GM18498 (cell line): ENCODE data around the gene LATS2.
"Not testable (repeated sequence)": the region's sequence is repeated elsewhere in the genome, so short reads cannot be mapped to it uniquely, and the experiment has no call there.

ENCODE experiments used
- ATAC-seq: cut with Tn5 transposase; IDR thresholded peaks from one replicate; pipeline ENCODE4 v1.9.1; 2021; ENCODE audit warnings: mild to moderate bottlenecking, moderate library complexity; ENCODE audit not compliant: unreplicated experiment

LATS2 gene

DNA sequence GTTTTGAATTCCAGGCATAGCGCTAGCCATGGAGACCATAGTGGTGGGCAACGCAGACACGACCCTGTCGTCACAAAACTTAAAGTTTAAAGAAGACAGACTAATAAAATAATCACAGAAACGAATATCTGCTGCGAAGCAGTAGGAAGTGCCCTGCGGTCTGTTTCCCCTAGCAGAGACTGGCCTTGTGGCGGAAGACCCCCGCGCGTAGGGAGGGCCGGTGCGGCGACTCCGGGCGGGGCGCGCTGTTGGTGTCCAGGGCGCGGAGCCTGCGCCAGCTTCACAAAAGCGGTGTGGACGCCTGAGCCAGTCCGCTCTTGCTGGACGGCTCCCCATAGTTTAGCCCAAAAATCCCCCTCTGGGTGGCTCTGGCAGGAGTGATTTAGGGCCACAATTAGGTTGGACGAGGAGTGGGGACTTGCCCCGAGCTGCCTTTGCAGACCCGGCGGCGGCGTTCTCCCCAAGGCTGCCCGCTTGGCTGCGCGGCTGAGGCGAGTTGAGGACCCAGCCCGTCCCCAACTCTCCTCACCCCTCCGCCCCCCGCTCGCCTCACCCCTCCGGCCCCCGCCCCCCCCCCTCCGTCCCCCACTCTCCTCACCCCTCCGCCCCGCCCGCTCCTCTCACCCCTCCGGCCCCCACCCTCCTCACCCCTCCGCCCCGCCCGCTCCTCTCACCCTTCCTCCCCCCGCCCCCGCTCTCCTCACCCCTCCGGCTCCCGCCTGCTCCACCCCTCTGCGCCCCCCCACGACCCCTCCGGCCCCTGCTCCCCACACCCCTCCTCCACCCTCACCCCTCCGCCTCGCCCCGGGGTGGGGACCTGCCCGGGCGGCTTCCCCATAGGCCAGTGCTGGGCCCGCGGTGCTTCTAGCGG lies 14.2 kb upstream of the LATS2 start:
- peak; percentile 52 for ATAC-seq

DNA sequence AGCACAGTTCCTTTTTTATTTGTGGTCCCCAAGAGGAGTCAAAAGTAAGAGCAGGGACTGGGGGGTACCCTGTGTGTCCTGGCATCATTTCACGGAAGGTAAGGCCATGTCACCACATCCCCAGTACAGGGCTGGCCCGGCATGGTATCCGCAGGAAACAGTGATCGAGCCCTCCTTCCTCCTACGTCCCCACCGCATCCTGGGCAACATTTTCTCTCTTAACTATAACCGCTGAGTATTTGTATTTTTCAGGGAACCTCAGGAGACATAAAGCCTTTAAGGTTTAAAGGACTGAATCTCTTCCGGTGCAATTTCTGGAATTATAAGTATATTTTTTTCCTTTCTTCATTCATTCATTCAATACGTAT lies 13.6 kb upstream of the LATS2 start:
- ATAC-seq = no peak

DNA sequence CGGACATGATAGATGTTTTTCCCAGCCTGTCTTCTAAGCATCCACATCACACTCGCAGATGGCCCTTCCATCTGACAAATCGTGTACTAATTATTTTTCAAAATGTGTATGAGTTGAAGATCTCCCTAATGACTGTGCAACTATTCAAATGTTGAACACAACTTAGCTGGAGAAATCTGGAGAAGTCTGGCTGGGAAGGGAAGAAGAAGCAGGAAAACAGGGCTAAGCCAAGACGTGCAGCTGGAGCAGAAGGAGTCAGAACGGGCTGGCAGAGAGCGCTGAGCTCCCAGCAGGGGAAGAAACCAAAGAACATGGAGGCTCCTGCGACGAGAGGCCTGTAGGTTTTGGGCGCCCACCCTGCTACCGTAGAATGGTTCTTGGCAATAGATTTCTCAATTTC lies 13.2 kb upstream of the LATS2 start:
- ATAC-seq = no peak

DNA sequence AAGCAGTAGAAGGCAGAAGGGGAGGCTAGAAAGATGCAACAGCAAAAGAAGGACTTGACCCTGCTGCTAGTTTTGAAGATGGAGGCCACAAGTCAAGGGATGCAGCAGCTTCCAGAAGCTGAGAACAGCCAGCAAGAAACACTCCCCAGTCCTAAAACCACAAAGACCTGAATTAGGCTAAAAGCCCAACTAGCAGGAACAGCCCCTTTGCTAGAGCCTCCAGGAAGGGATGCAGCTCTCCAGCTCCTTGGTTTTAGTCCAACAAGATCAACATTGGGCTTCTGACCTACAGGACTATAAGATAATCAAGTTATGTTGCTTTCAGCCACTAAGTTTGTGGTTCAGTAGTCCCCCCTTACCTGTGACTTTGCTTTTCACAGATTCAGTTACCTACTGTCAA lies 10.5 kb upstream of the LATS2 start:
- ATAC-seq = no peak

- no peak for ATAC-seq
Observed at GRCh38 chr13:21071015-21071414, 9.6 kb upstream of the LATS2 start.

- no peak for ATAC-seq
Observed at GRCh38 chr13:21069561-21070004, 8.2 kb upstream of the LATS2 start.

DNA sequence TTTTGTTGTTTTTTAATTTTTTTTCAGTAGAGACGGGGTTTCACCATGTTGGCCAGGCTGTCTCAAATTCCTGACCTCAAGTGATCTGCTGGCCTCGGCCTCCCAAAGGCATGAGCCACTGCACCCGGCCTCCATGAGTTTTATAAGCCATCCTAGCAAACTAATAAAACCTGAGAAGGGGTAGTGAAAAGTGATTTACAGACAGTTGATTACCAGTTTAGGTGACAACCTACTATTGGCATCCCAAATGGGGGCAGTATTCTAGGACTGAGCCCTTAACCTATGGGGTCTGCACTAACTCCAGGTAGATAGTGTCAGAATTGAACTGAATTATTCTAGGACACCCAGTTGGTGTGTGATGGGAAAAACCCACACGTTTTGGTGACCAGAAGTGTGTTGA lies 6.5 kb upstream of the LATS2 start:
- no peak for ATAC-seq

DNA sequence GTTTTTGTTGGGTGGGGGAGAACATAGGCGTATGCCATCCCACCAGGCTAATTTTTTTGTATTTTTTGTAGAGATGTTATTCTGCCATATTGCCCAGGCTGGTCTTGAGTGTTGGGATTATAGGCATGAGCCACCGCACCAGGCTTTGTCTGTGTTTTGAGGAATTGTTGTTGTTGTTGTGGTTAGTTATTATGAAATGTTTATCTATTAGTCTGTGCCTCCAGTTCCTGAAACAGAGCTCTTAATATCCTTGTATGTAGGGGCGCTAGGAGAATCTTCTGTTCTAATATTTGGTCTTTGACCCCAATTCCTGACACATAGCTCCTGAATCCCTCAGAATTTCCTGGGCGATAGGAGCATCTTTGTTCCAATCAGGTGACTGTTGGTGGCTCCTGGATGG lies 5.6 kb upstream of the LATS2 start:
- ATAC-seq = no peak

DNA sequence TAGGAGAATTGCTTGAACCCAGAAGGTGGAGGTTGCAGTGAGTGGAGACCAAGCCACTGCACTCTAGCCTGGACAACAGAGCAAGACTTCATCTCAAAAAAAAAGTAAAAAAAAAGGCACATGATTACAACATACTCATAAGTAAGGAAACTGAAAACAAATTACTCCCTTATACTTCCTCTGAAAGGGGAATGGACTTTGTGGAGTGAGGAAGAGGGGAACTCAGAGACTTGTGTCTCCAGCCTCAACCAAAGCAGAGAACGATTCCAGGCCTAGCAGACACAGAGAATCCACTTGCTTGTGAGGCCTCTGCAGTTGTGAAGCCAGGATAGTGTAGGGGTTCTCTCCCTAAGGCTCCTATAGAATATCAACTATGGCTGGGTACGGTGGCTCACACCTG lies 4.3 kb upstream of the LATS2 start:
- no peak for ATAC-seq

DNA sequence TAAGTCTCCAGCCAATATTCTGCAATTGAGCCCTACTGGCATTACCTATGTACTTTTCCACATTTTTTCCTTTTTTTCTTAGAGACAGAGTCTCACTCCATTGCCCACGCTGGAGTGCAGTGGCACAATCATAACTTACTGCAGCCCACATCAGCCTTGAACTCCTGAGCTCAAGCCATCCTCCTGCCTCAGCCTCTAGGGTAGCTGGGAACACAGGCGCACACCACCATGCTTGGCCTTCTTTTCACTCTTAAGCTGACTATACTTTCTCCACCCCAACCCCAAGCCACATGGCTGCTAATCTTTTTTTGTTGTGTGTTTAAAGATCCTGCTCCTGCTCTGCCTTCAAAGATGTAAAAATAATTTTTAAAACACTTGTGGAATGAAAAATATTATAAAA lies 1.6 kb upstream of the LATS2 start:
- ATAC-seq = no peak

- ATAC-seq = peak; percentile 20
Observed at GRCh38 chr13:21060338-21061028, 903 bp downstream of the LATS2 start.

- no peak for ATAC-seq
Observed at GRCh38 chr13:21059641-21060337, 1.6 kb downstream of the LATS2 start.

DNA sequence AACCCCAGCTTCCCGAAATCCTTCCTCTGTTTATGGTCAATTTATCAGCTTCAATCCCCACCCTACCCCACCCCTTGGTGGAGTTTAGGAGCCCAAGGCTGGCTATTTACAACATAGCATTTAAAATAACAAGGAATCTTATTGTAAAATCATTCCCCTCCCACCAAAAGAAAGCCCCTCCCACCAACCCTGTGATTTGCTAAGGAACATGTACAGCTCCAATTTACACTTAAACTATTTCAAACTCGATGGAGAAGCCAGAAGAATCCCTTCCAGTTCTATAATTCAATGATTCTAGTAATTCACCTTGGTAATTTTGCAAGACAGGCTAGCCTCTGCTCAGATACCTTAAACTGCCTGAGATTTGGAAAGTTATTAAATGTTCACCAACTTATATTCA lies 3.0 kb downstream of the LATS2 start:
- ATAC-seq = no peak

DNA sequence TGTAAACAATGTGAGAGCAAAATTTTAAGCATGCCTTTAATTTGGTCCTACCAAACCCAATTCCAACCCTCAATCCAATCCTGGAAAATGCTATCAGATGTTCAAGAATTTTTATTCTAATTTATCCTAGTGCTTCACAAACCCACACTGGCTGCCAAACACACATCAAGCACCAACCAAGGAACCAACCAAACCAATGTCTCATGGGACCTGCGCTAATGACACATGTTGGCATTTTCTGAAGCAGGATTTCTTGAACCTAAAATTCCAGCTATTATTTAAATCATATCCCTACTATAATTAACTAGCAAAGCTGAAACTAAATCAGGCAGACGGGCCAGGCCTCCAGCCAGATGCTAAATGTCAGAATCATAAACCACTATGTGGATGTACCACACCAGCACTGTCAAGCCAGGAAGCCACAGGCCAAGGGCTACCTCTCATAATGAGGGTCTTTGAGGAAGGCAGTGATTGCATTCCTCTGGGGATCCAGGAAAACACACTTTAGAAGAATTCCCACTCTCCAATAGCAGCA lies 5.8 kb downstream of the LATS2 start:
- no peak for ATAC-seq

GRCh38 chr13:21055016-21055415 lies 6.4 kb downstream of the LATS2 start:
- ATAC-seq = no peak

GRCh38 chr13:21054313-21054712 lies 7.1 kb downstream of the LATS2 start:
- no peak for ATAC-seq

GRCh38 chr13:21053231-21053630 lies 8.2 kb downstream of the LATS2 start:
- no peak for ATAC-seq

GRCh38 chr13:21051675-21052074 lies 9.7 kb downstream of the LATS2 start:
- no peak for ATAC-seq

- no peak for ATAC-seq
Observed at GRCh38 chr13:21050288-21051197, 10.8 kb downstream of the LATS2 start.

DNA sequence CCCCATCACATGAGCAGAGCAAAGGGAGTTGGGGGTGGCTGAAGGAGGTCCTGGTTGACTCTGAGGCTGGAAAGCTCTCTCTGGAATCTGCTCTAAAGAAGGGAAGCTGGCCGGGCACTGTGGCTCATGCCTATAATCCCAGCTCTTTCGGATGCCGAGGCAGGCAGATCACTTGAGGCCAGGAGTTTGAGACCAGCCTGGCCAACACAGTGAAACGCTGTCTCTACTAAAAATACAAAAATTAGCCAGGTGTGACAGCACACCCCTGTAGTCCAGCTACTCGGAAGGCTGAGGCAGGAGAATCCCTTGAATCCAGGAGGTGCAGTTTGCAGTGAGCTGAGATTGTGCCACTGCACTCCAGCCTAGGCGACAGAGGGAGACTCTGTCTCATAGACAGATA lies 11.7 kb downstream of the LATS2 start:
- ATAC-seq = not testable (repeated sequence)
